Liver (tissue), 3 donors: ENCODE results near the gene LCT.

ENCODE experiments used
- EGR1 ChIP-seq, 2 donors: IDR thresholded peaks; 2 replicates each; pipeline ENCODE4 v1.6.1; 2016 to 2018; ENCODE audit warnings: antibody characterized with exemption in 2 of 2, low read depth in 2 of 2
- GABPA ChIP-seq, 2 donors: IDR thresholded peaks in 1 of 2; conservative IDR thresholded peaks in 1 of 2; 2 replicates each; pipeline ENCODE4 v1.6.1; 2016; ENCODE audit warnings: antibody characterized with exemption in 2 of 2, mild to moderate bottlenecking in 1 of 2, moderate library complexity in 1 of 2
- RAD21 ChIP-seq, 2 donors: IDR thresholded peaks; 2 replicates each; pipeline ENCODE4 v1.6.1; 2016; ENCODE audit warnings: antibody characterized with exemption in 2 of 2, mild to moderate bottlenecking in 2 of 2
- RXRA ChIP-seq, 2 donors: IDR thresholded peaks; 2 replicates each; pipeline ENCODE4 v1.6.1; 2017 to 2018; ENCODE audit warnings: antibody characterized with exemption in 2 of 2, mild to moderate bottlenecking in 1 of 2
- SP1 ChIP-seq: IDR thresholded peaks from 2 replicates; pipeline ENCODE4 v1.6.1; 2018; ENCODE audit warnings: antibody characterized with exemption, mild to moderate bottlenecking
- YY1 ChIP-seq: IDR thresholded peaks from 2 replicates; pipeline ENCODE4 v1.6.1; 2016; ENCODE audit warnings: antibody characterized with exemption, mild to moderate bottlenecking
- ZBTB33 ChIP-seq: IDR thresholded peaks from 2 replicates; pipeline ENCODE4 v1.6.1; 2016; ENCODE audit warnings: antibody characterized with exemption
- TF ChIP-seq, protein P1 (sequence below): fragments of 150-350 bp; IDR thresholded peaks from 2 replicates; pipeline ENCODE4 v1.5.1; 2017; ENCODE audit warnings: improper control_type of control experiment, low read depth, low read length; ENCODE audit not compliant: missing input control
- TF ChIP-seq, protein P2 (sequence below): IDR thresholded peaks from 2 replicates; pipeline ENCODE4 v1.6.1; 2016; ENCODE audit warnings: antibody characterized with exemption
- donor health status: healthy.
- donor health status: healthy.

- TF ChIP-seq, protein P1, sequence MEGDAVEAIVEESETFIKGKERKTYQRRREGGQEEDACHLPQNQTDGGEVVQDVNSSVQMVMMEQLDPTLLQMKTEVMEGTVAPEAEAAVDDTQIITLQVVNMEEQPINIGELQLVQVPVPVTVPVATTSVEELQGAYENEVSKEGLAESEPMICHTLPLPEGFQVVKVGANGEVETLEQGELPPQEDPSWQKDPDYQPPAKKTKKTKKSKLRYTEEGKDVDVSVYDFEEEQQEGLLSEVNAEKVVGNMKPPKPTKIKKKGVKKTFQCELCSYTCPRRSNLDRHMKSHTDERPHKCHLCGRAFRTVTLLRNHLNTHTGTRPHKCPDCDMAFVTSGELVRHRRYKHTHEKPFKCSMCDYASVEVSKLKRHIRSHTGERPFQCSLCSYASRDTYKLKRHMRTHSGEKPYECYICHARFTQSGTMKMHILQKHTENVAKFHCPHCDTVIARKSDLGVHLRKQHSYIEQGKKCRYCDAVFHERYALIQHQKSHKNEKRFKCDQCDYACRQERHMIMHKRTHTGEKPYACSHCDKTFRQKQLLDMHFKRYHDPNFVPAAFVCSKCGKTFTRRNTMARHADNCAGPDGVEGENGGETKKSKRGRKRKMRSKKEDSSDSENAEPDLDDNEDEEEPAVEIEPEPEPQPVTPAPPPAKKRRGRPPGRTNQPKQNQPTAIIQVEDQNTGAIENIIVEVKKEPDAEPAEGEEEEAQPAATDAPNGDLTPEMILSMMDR, result no peak
- TF ChIP-seq GABPA (IDR thresholded peaks at IDR 0.05 in 1 of 2, conservative IDR thresholded peaks at IDR 0.05 in 1 of 2), result no peak
- TF ChIP-seq ZBTB33, result no peak
- TF ChIP-seq RXRA (IDR thresholded peaks at IDR 0.05), result no peak
- TF ChIP-seq, protein P2, sequence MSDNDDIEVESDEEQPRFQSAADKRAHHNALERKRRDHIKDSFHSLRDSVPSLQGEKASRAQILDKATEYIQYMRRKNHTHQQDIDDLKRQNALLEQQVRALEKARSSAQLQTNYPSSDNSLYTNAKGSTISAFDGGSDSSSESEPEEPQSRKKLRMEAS, result no peak
- TF ChIP-seq RAD21 (IDR thresholded peaks at IDR 0.05), result no peak
- TF ChIP-seq EGR1 (IDR thresholded peaks at IDR 0.05; ENCODE audit: low read depth in 2 of 2), result no peak
- TF ChIP-seq YY1, result no peak
- no peak for TF ChIP-seq SP1
Measured at GRCh38 chr2:135821190-135821589, 15.8 kb downstream of the LCT start.
